K562 (cell line): Measurements from ENCODE around the gene HPCA. TPM values are rescaled to one million over a fixed set of nuclear protein-coding genes. Genes with fewer than 3 reads are reported as not detected.
A peak's percentile ranks its signal among the peaks of the same experiment; 100 is the strongest.

Experiments used
- EGR1 ChIP-seq: fragments of 450-650 bp; conservative IDR thresholded peaks from 2 replicates; pipeline ENCODE4 v1.6.1; 2017; ENCODE audit warnings: mild to moderate bottlenecking
- GTF2F1 ChIP-seq: IDR thresholded peaks from 2 replicates; pipeline ENCODE4 v1.6.1; 2011; ENCODE audit warnings: low read depth, low read length, improper control_type of control experiment
- HMGN3 ChIP-seq: IDR thresholded peaks from 2 replicates; pipeline ENCODE4 v1.6.1; 2011; ENCODE audit warnings: borderline replicate concordance, low read depth, mild to moderate bottlenecking, mixed read lengths, low read length; ENCODE audit not compliant: insufficient read length; ENCODE audit errors: extremely low read depth
- HNRNPLL ChIP-seq: fragments of 200-400 bp; formaldehyde crosslinking; IDR thresholded peaks from 2 replicates; pipeline ENCODE4 v1.6.1; 2017; ENCODE audit warnings: low read length, low read depth, mild to moderate bottlenecking; ENCODE audit not compliant: poor library complexity, severe bottlenecking
- HOMEZ ChIP-seq: fragments of 250-450 bp; sonication (Bioruptor Pico); IDR thresholded peaks from 2 replicates; pipeline ENCODE4 v1.4.0; 2020; ENCODE audit warnings: mild to moderate bottlenecking, moderate library complexity
- KDM2B ChIP-seq: fragments of 250-450 bp; sonication (Bioruptor Pico); IDR thresholded peaks from 2 replicates; pipeline ENCODE4 v1.8.0; 2021; ENCODE audit warnings: mild to moderate bottlenecking, moderate library complexity
- MAFG ChIP-seq: fragments of 450-650 bp; conservative IDR thresholded peaks from 2 replicates; pipeline ENCODE4 v1.6.1; 2016; ENCODE audit warnings: missing genetic modification characterization, missing compliant biosample characterization
- MEF2D ChIP-seq: conservative IDR thresholded peaks from 2 replicates; pipeline ENCODE4 v1.6.1; 2016; ENCODE audit warnings: low read depth, missing genetic modification characterization, missing compliant biosample characterization
- NCOA2 ChIP-seq, 2 experiments: fragments of 450-650 bp; IDR thresholded peaks; 2 replicates each; pipeline ENCODE4 v1.6.1; 2018; ENCODE audit warnings: mild to moderate bottlenecking in 2 of 2, moderate library complexity in 1 of 2; ENCODE audit not compliant: partially characterized antibody in 2 of 2
- POLR2AphosphoS2 ChIP-seq: IDR thresholded peaks from 2 replicates; pipeline ENCODE4 v1.6.1; 2012; ENCODE audit warnings: low read length, improper control_type of control experiment
- POU5F1 ChIP-seq: fragments of 150-350 bp; IDR thresholded peaks from 2 replicates; pipeline ENCODE4 v1.6.1; 2014; ENCODE audit warnings: borderline replicate concordance, low read length, low read depth, mild to moderate bottlenecking; ENCODE audit not compliant: partially characterized antibody
- RBM39 ChIP-seq: fragments of 200-400 bp; formaldehyde crosslinking; optimal IDR thresholded peaks from 2 replicates; pipeline ENCODE3; 2018; ENCODE audit warnings: low read depth, low read length
- SLC30A9 ChIP-seq: fragments of 250-450 bp; sonication (Bioruptor Pico); IDR thresholded peaks from 2 replicates; pipeline ENCODE4 v1.8.0; 2022; ENCODE audit warnings: mild to moderate bottlenecking, moderate library complexity
- SMARCB1 ChIP-seq: IDR thresholded peaks from 2 replicates; pipeline ENCODE4 v1.6.1; 2011; ENCODE audit warnings: improper control_type of control experiment, low read depth; ENCODE audit not compliant: insufficient read length
- SMARCE1 ChIP-seq: fragments of 450-650 bp; IDR thresholded peaks from 2 replicates; pipeline ENCODE4 v1.7.1; 2016; ENCODE audit warnings: mild to moderate bottlenecking
- SNAPC5 ChIP-seq: fragments of 250-450 bp; sonication (Bioruptor Pico); IDR thresholded peaks from 2 replicates; pipeline ENCODE4 v1.8.0; 2021; ENCODE audit warnings: moderate library complexity, mild to moderate bottlenecking, inconsistent platforms
- TCF3 ChIP-seq: sonication (generic); formaldehyde crosslinking; IDR thresholded peaks from 2 replicates; pipeline ENCODE4 v1.4.0; 2020; ENCODE audit warnings: mild to moderate bottlenecking, missing genetic modification reagents
- TEAD4 ChIP-seq, 2 experiments: sonication (generic) in 1 of 2; formaldehyde crosslinking in 1 of 2; IDR thresholded peaks; 2 replicates each; pipeline versions ENCODE4 v1.6.1 to v1.8.0; 2012 to 2022; ENCODE audit warnings: borderline replicate concordance in 1 of 2, inconsistent platforms in 1 of 2, low read length in 1 of 2, mild to moderate bottlenecking in 1 of 2, missing genetic modification reagents in 1 of 2
- ZBTB49 ChIP-seq: sonication (generic); formaldehyde crosslinking; IDR thresholded peaks from 2 replicates; pipeline ENCODE4 v1.8.0; 2022; ENCODE audit warnings: missing genetic modification reagents, mild to moderate bottlenecking, borderline replicate concordance
- ZNF140 ChIP-seq: fragments of 250-450 bp; sonication (Bioruptor Pico); IDR thresholded peaks from 2 replicates; pipeline ENCODE4 v1.8.0; 2021; ENCODE audit warnings: moderate library complexity, mild to moderate bottlenecking, inconsistent platforms
- ZNF165 ChIP-seq: fragments of 250-450 bp; sonication (Bioruptor Pico); IDR thresholded peaks from 2 replicates; pipeline ENCODE4 v1.4.0; 2020; ENCODE audit warnings: borderline replicate concordance
- ZNF217 ChIP-seq: sonication (generic); formaldehyde crosslinking; IDR thresholded peaks from 2 replicates; pipeline ENCODE4 v1.8.0; 2022; ENCODE audit warnings: mild to moderate bottlenecking, missing genetic modification reagents
- ZNF280A ChIP-seq: fragments of 450-650 bp; IDR thresholded peaks from 2 replicates; pipeline ENCODE4 v1.6.1; 2018; ENCODE audit warnings: mild to moderate bottlenecking, low read depth; ENCODE audit not compliant: partially characterized antibody
- ZNF717 ChIP-seq: fragments of 250-450 bp; sonication (Bioruptor Pico); IDR thresholded peaks from 2 replicates; pipeline ENCODE4 v1.5.0; 2021
- polyA plus RNA-seq, 8 experiments: library from polyadenylated mRNA; depleted of rRNA in 4 of 8; stranded (reverse) in 5 of 8; unstranded in 3 of 8; fragments of >200 nt; fragmentation: Nextera tagmentation in 2 of 8; fragmentation: Illumina TruSeq in 1 of 8; extraction: Ambion mirVana in 2 of 8; extraction: Trizol in 1 of 8; gene quantifications; 2 replicates each; pipeline versions ENCODE4 v1.2.1 to v1.2.3, GENCODE V29; 2011 to 2014; ENCODE audit warnings: inconsistent platforms in 1 of 8, missing spikeins in 1 of 8
- total RNA-seq, 7 experiments: library from RNA; depleted of rRNA in 6 of 7; stranded (reverse); fragments of >200 nt in 6 of 7; fragmentation: Illumina TruSeq in 2 of 7; extraction: Trizol in 2 of 7; gene quantifications; 2 replicates each; pipeline versions ENCODE4 v1.2.1 to v1.2.3, GENCODE V29; 2011 to 2021; ENCODE audit warnings: low replicate concordance in 1 of 7

HPCA gene
- total and polyA plus RNA-seq, 9 of the 15 experiments (the other 6 are each of a cell fraction or from before 2014, with no cell fraction given): not detected

DNA sequence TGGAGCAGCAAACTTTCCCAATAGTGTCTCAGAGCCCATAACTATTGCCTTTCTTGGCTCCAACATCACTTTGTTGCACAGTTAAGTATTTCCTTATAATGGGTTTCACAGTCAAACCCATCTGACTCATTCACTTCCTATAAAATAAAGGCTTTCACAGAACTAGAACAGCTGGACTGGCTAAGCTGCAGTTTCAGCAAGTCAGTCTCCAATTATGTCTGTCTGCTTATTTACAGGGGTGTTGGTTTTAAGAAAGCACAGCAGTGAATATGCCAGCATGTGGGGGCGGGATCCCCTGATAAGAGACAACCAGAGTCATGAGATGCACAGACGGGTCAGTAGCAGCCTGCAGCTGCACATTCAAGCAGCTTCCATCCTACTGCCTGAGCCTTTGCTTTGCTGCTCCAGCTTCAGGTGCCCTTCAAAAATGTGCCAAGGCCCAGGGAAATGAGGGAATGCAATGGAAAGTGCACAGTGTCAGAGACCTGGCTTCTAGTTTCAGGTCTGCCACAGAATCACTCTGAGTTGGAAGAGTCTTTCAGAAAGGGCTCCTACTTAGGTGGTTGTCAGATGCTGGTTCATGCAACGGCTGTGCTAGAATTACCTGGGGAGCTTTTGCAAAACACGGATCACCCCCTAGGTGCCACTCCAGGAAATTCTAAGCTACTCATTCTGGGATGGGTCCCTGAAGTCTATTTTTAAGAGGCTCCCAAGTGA is 53.5 kb downstream of the HPCA start (continued):
- TF ChIP-seq RBM39 (no peak), SMARCB1 (no peak), HOMEZ (CRISPR knock-in tag) (no peak), EGR1 (peak; percentile 97), MEF2D (tag) (no peak), ZBTB49 (CRISPR knock-in tag) (no peak), NCOA2 (IDR thresholded peaks at IDR 0.05; ENCODE audit: partially characterized antibody in 2 of 2) (no peak), HNRNPLL (no peak), MAFG (peak; percentile 53), HMGN3 (no peak), SNAPC5 (CRISPR knock-in tag) (no peak), TEAD4 (IDR thresholded peaks at IDR 0.05; ENCODE audit: low read length) (peak; percentile 78), TEAD4 (CRISPR knock-in tag; IDR thresholded peaks at IDR 0.05; ENCODE audit: borderline replicate concordance) (no peak), ZNF280A (no peak), SMARCE1 (peak; percentile 54; the same call in 1 of the 2 replicates), POLR2AphosphoS2 (no peak), ZNF717 (CRISPR knock-in tag) (no peak), KDM2B (CRISPR knock-in tag) (no peak), ZNF165 (CRISPR knock-in tag) (no peak), ZNF140 (CRISPR knock-in tag) (no peak), POU5F1 (no peak), SLC30A9 (CRISPR knock-in tag) (no peak), TCF3 (CRISPR knock-in tag) (peak; percentile 83), GTF2F1 (no peak), ZNF217 (CRISPR knock-in tag) (no peak)
